BLaER1 (cell line): ENCODE measurements around the gene EHD1.
"Not testable (repeated sequence)": the region's sequence is repeated elsewhere in the genome, so short reads cannot be mapped to it uniquely, and the experiment has no call there.

Experiments used
- H3K27ac ChIP-seq: shearing (Covaris generic); formaldehyde crosslinking; 2 replicates; pipeline ENCODE4 v1.8.1; 2022
- H3K27me3 ChIP-seq: shearing (Covaris generic); formaldehyde crosslinking; 2 replicates; pipeline ENCODE4 v1.8.1; 2022
- H3K36me3 ChIP-seq: shearing (Covaris generic); formaldehyde crosslinking; 2 replicates; pipeline ENCODE4 v1.8.1; 2022
- H3K4me1 ChIP-seq: shearing (Covaris generic); formaldehyde crosslinking; 2 replicates; pipeline ENCODE4 v1.8.1; 2022
- H3K4me2 ChIP-seq: shearing (Covaris generic); formaldehyde crosslinking; 2 replicates; pipeline ENCODE4 v1.8.1; 2022
- H3K4me3 ChIP-seq: shearing (Covaris generic); formaldehyde crosslinking; 2 replicates; pipeline ENCODE4 v1.8.1; 2022
- H3K9ac ChIP-seq: shearing (Covaris generic); formaldehyde crosslinking; 2 replicates; pipeline ENCODE4 v1.8.1; 2022
- H3K9me3 ChIP-seq: shearing (Covaris generic); formaldehyde crosslinking; 2 replicates; pipeline ENCODE4 v1.8.1; 2022
- H4K20me1 ChIP-seq: shearing (Covaris generic); formaldehyde crosslinking; 2 replicates; pipeline ENCODE4 v1.8.1; 2022
- Cebpa-rat ChIP-seq: shearing (Covaris generic); IDR thresholded peaks from 2 replicates; pipeline ENCODE4 v1.8.1; 2022

Gene EHD1

GRCh38 chr11:64846998-64847666 is 31.3 kb downstream of the EHD1 start:
- Histone ChIP-seq H3K27ac (no peak overlapping the region), H3K9me3 (no peaks in the 10 kb centered on the region), H3K27me3 (peaks cover 10% of the 10 kb centered on the region), H3K36me3 (no peaks in the 10 kb centered on the region), H3K4me2 (peak overlapping the region; percentile 48), H3K9ac (no peak overlapping the region), H3K4me3 (no peak overlapping the region), H3K4me1 (peaks cover 83% of the 10 kb centered on the region), H4K20me1 (peaks cover 17% of the 10 kb centered on the region)
- TF ChIP-seq Cebpa-rat: no peak

GRCh38 chr11:64845776-64846129 is 32.7 kb downstream of the EHD1 start:
- H3K27ac ChIP-seq: not testable (repeated sequence)

GRCh38 chr11:64845129-64845775 is 33.2 kb downstream of the EHD1 start:
- H3K36me3 ChIP-seq: no peaks in the 10 kb centered on the region
- 0 out of 2 replicates have a peak, but pooled peaks cover 4% of the 10 kb centered on the region for H4K20me1 ChIP-seq
- peaks cover 10% of the 10 kb centered on the region for H3K27me3 ChIP-seq
- no peak for TF ChIP-seq Cebpa-rat
- peak overlapping the region; percentile 84 for H3K4me2 ChIP-seq
- H3K4me3 ChIP-seq: peak overlapping the region; percentile 65
- H3K9me3 ChIP-seq: no peaks in the 10 kb centered on the region
- no peak overlapping the region for H3K27ac ChIP-seq
- H3K4me1 ChIP-seq: peaks cover 64% of the 10 kb centered on the region
- H3K9ac ChIP-seq: 0 out of 2 replicates have a peak overlapping the region, but pooled peaks have one; percentile 45

More at GRCh38 chr11:64845776-64846129, 32.7 kb downstream of the EHD1 start:
- H3K4me2 ChIP-seq, H3K36me3 ChIP-seq, H3K9ac ChIP-seq, H3K9me3 ChIP-seq, H3K4me3 ChIP-seq, H4K20me1 ChIP-seq: not testable (repeated sequence)
- peaks cover 69% of the 10 kb centered on the region for H3K4me1 ChIP-seq
- H3K27me3 ChIP-seq: peaks cover 10% of the 10 kb centered on the region

- Histone ChIP-seq H3K4me2 (peak within 1 kb of the TSS; percentile 84), H3K9me3 (no peaks in the 10 kb centered on the region), H3K4me1 (peaks cover 57% of the 10 kb centered on the region), H3K4me3 (peak within 1 kb of the TSS; percentile 65), H3K9ac (peak within 1 kb of the TSS; percentile 45; the same call in 1 of the 2 replicates), H3K36me3 (no peaks in the 10 kb centered on the region), H3K27ac (peak within 1 kb of the TSS; percentile 55; the same call in 1 of the 2 replicates), H4K20me1 (0 out of 2 replicates have a peak, but pooled peaks cover 4% of the 10 kb centered on the region), H3K27me3 (peaks cover 10% of the 10 kb centered on the region)
- TF ChIP-seq Cebpa-rat: no peak
These were observed 33.9 kb downstream of the EHD1 start, which contains the start of gene CDC42BPG for GRCh38 chr11:64844330-64845128. Gene CDC42BPG (minus strand): TSS chr11:64844653. CDS start chr11:64844569, 84 bp downstream.

GRCh38 chr11:64843686-64844329 is 34.6 kb downstream of the EHD1 start:
- Histone ChIP-seq H3K36me3 (no peaks in the 10 kb centered on the region), H3K4me1 (peaks cover 50% of the 10 kb centered on the region), H3K9me3 (no peaks in the 10 kb centered on the region), H3K4me2 (peak overlapping the region; percentile 84), H3K27ac (no peak overlapping the region), H3K27me3 (peaks cover 10% of the 10 kb centered on the region), H3K4me3 (peak overlapping the region; percentile 65), H3K9ac (peak overlapping the region; percentile 45; the same call in 1 of the 2 replicates), H4K20me1 (0 out of 2 replicates have a peak, but pooled peaks cover 4% of the 10 kb centered on the region)
- no peak for TF ChIP-seq Cebpa-rat

GRCh38 chr11:64842851-64843685 is 35.4 kb downstream of the EHD1 start:
- Histone ChIP-seq H3K27me3 (peaks cover 10% of the 10 kb centered on the region), H4K20me1 (0 out of 2 replicates have a peak, but pooled peaks cover 4% of the 10 kb centered on the region), H3K36me3 (no peaks in the 10 kb centered on the region), H3K9me3 (no peaks in the 10 kb centered on the region), H3K4me3 (no peak overlapping the region), H3K4me1 (peaks cover 42% of the 10 kb centered on the region), H3K27ac (no peak overlapping the region), H3K9ac (no peak overlapping the region), H3K4me2 (peak overlapping the region; percentile 84)
- TF ChIP-seq Cebpa-rat: no peak

- Histone ChIP-seq H3K4me1 (peaks cover 42% of the 10 kb centered on the region), H3K27ac (no peak overlapping the region), H3K36me3 (no peaks in the 10 kb centered on the region), H3K27me3 (peaks cover 10% of the 10 kb centered on the region), H3K4me3 (no peak overlapping the region), H3K9me3 (no peaks in the 10 kb centered on the region), H4K20me1 (0 out of 2 replicates have a peak, but pooled peaks cover 4% of the 10 kb centered on the region), H3K9ac (no peak overlapping the region), H3K4me2 (peak overlapping the region; percentile 84; the same call in 1 of the 2 replicates)
- no peak for TF ChIP-seq Cebpa-rat
These were observed 36.1 kb downstream of the EHD1 start for GRCh38 chr11:64842366-64842759.

GRCh38 chr11:64841592-64842365 is 36.6 kb downstream of the EHD1 start:
- no peak overlapping the region for H3K27ac ChIP-seq
- H3K27me3 ChIP-seq: peaks cover 10% of the 10 kb centered on the region
- no peak for TF ChIP-seq Cebpa-rat
- H4K20me1 ChIP-seq: peaks cover 8% of the 10 kb centered on the region; the same call in 1 of the 2 replicates
- H3K36me3 ChIP-seq: no peaks in the 10 kb centered on the region
- H3K4me2 ChIP-seq: no peak overlapping the region
- peaks cover 42% of the 10 kb centered on the region for H3K4me1 ChIP-seq
- H3K4me3 ChIP-seq: no peak overlapping the region
- no peak overlapping the region for H3K9ac ChIP-seq
- H3K9me3 ChIP-seq: no peaks in the 10 kb centered on the region
